ENCODE results near the gene TRIM25. TPM values are rescaled to one million over a fixed set of nuclear protein-coding genes. Genes with fewer than 3 reads are reported as not detected.

TRIM25 gene
- polyA plus RNA-seq, 1 of the 3 experiments (the other 2 are of a cell fraction), result 17.1 TPM

DNA sequence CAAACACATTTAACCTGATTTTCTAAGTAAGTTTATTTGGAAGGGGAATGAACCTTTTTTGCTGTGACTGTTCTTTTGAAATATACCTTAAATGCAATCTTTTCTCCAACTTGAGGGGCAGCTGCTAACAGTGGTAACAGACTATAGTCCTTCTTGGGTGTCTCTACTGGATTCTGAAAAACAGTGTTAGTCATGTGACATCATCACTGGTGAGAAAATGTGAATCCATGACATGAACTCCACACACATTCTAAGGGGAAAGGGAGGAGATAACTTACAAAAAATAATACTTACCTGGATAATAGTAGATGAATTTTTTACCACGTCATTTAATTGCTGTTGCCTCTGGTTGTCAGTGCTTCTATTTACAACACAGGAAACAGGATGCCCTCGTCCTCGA, 35.7 kb upstream of the TRIM25 start:
- H3K9me3 ChIP-seq, result no peaks in the 10 kb centered on the region
- no peak for DNase-seq
- H3K36me3 ChIP-seq (replicated peaks in 1 of 2; ENCODE audit: control insufficient read depth in 1 of 2, insufficient read depth in 2 of 2, low read length in 1 of 2), result peaks cover 32 to 48% of the 10 kb centered on the region in 2 experiments
- TF ChIP-seq JUND (IDR thresholded peaks at IDR 0.05) (no peak), GATA2 (CRISPR knock-in tag; IDR thresholded peaks at IDR 0.05) (no peak), EP300 (IDR thresholded peaks at IDR 0.05; ENCODE audit: borderline replicate concordance in 1 of 2, low read depth in 1 of 2, low read length in 1 of 2) (no peak), YY1 (IDR thresholded peaks at IDR 0.05; ENCODE audit: low read depth) (no peak), RAD21 (IDR thresholded peaks at IDR 0.05; ENCODE audit: low read length) (no peak), POLR2AphosphoS5 (IDR thresholded peaks at IDR 0.05; ENCODE audit: low read depth, low read length) (no peak), MXI1 (IDR thresholded peaks at IDR 0.05; ENCODE audit: low read depth, low read length) (no peak), RXRA (IDR thresholded peaks at IDR 0.05; ENCODE audit: borderline replicate concordance, low read depth) (no peak), MEF2A (IDR thresholded peaks at IDR 0.05; ENCODE audit: borderline replicate concordance, low read depth) (no peak), ELF1 (IDR thresholded peaks at IDR 0.05) (no peak), SMC3 (IDR thresholded peaks at IDR 0.05; ENCODE audit: low read depth, low read length) (no peak), FOSL2 (IDR thresholded peaks at IDR 0.05; ENCODE audit: borderline replicate concordance, low read depth) (no peak), FOXM1 (IDR thresholded peaks at IDR 0.05; ENCODE audit: low read depth) (no peak), TEAD4 (IDR thresholded peaks at IDR 0.05; ENCODE audit: borderline replicate concordance, insufficient read depth) (no peak), GABPA (IDR thresholded peaks at IDR 0.05; ENCODE audit: low read depth) (no peak), SIN3A (IDR thresholded peaks at IDR 0.05; ENCODE audit: borderline replicate concordance, low read depth, low read length) (no peak), TAF1 (IDR thresholded peaks at IDR 0.05; ENCODE audit: borderline replicate concordance, low read depth, low read length) (no peak)
- TF ChIP-seq, protein P1, sequence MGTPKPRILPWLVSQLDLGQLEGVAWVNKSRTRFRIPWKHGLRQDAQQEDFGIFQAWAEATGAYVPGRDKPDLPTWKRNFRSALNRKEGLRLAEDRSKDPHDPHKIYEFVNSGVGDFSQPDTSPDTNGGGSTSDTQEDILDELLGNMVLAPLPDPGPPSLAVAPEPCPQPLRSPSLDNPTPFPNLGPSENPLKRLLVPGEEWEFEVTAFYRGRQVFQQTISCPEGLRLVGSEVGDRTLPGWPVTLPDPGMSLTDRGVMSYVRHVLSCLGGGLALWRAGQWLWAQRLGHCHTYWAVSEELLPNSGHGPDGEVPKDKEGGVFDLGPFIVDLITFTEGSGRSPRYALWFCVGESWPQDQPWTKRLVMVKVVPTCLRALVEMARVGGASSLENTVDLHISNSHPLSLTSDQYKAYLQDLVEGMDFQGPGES (IDR thresholded peaks at IDR 0.05; ENCODE audit: low read depth, low read length), result no peak
- TF ChIP-seq, protein P2, sequence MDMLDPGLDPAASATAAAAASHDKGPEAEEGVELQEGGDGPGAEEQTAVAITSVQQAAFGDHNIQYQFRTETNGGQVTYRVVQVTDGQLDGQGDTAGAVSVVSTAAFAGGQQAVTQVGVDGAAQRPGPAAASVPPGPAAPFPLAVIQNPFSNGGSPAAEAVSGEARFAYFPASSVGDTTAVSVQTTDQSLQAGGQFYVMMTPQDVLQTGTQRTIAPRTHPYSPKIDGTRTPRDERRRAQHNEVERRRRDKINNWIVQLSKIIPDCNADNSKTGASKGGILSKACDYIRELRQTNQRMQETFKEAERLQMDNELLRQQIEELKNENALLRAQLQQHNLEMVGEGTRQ (IDR thresholded peaks at IDR 0.05; ENCODE audit: borderline replicate concordance, low read depth, low read length), result no peak
- TF ChIP-seq, protein P3, sequence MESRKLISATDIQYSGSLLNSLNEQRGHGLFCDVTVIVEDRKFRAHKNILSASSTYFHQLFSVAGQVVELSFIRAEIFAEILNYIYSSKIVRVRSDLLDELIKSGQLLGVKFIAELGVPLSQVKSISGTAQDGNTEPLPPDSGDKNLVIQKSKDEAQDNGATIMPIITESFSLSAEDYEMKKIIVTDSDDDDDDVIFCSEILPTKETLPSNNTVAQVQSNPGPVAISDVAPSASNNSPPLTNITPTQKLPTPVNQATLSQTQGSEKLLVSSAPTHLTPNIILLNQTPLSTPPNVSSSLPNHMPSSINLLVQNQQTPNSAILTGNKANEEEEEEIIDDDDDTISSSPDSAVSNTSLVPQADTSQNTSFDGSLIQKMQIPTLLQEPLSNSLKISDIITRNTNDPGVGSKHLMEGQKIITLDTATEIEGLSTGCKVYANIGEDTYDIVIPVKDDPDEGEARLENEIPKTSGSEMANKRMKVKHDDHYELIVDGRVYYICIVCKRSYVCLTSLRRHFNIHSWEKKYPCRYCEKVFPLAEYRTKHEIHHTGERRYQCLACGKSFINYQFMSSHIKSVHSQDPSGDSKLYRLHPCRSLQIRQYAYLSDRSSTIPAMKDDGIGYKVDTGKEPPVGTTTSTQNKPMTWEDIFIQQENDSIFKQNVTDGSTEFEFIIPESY (IDR thresholded peaks at IDR 0.05; ENCODE audit: borderline replicate concordance, low read depth), result no peak
- H2AFZ ChIP-seq (ENCODE audit: low read depth), result no peak overlapping the region
- H3K4me3 ChIP-seq (ENCODE audit: low read depth in 2 of 2, low read length in 1 of 2), result no peak overlapping the region
- H3F3A ChIP-seq (replicated peaks; ENCODE audit: insufficient read depth), result no peaks in the 10 kb centered on the region
- WGBS (ENCODE audit: low lambda C conversion rate), result 99% methylated on average over 3 of the region's 3 CpGs
- H3K27me3 ChIP-seq (ENCODE audit: insufficient read depth), result no peaks in the 10 kb centered on the region
- CTCF ChIA-PET, result interaction anchor here (0.9 to 1.4 kb wide), 4 partner anchors 10 to 130 kb away, joined by 3 to 7 read pairs (median 4); partner anchors contain the start of gene COIL
- no peak overlapping the region for H3K27ac ChIP-seq (ENCODE audit: low read depth in 2 of 2, low read length in 1 of 2)
- no peaks in the 10 kb centered on the region; a peak in 1 of 4 replicates for H3K4me1 ChIP-seq (ENCODE audit: control insufficient read depth in 1 of 2, insufficient read depth in 2 of 2, low read depth in 1 of 2, low read length in 1 of 2)
- no peak overlapping the region for H3K4me2 ChIP-seq
- no peaks in the 10 kb centered on the region for H4K20me1 ChIP-seq (ENCODE audit: insufficient read depth)
- H3K9me2 ChIP-seq, result no peaks in the 10 kb centered on the region; the same call in 1 of the 2 replicates
- H3K9ac ChIP-seq, result no peak overlapping the region
- peaks cover 38% of the 10 kb centered on the region; the same call in 1 of the 2 replicates for H3K79me2 ChIP-seq (ENCODE audit: insufficient read depth)
- POLR2A ChIA-PET, result no interaction called here
